GM12878 (cell line): ENCODE results near the gene DNAH8. TPM values are rescaled to one million over a fixed set of nuclear protein-coding genes. Genes with fewer than 3 reads are reported as not detected.

Experiments
- ATAC-seq: fragments of 200-7000 bp; cut with Tn5 transposase; 3 replicates; pipeline ENCODE4 v1.9.1; 2020; ENCODE audit warnings: mild to moderate bottlenecking, moderate library complexity
- BruUV-seq: library from RNA; stranded (reverse); fragments of 400-500 nt; replicated peaks from 2 replicates; lab custom pipeline; 2021; lab: Mats Ljungman, UMichigan
- CTCF ChIA-PET: fragments of 300-600 bp; sonication (Branson Sonifier 250); formaldehyde crosslinking; extraction: SDS; loops from one replicate; lab custom pipeline; 2021; ENCODE audit warnings: inconsistent platforms; lab: Yijun Ruan, JAX
- POLR2A ChIA-PET: fragments of 350-600 bp; formaldehyde crosslinking; extraction: SDS; loops from one replicate; lab custom pipeline; 2021; ENCODE audit warnings: inconsistent platforms; lab: Charles Lee
- RAD21 ChIA-PET: fragments of 300-600 bp; sonication (Branson Sonifier 250); formaldehyde crosslinking; loops from one replicate; lab custom pipeline; 2023; ENCODE audit warnings: antibody characterized with exemption; ENCODE audit not compliant: unreplicated experiment; lab: Charles Lee
- SMC1A ChIA-PET: fragments of 300-600 bp; sonication (Branson Sonifier 250); formaldehyde crosslinking; loops from one replicate; lab custom pipeline; 2023; ENCODE audit not compliant: unreplicated experiment, uncharacterized antibody; lab: Charles Lee
- DNase-seq: peaks from one replicate; pipeline ENCODE4 v3.0.0-alpha.2; 2011; ENCODE audit warnings: low read depth, low spot score
- FAIRE-seq: peaks from 3 replicates; lab custom pipeline; 2011; peaks lifted over from hg19 to GRCh38; lab: Jason Lieb, UNC
- H2AFZ ChIP-seq: 2 replicates; pipeline ENCODE4 v1.6.0; 2011; ENCODE audit warnings: low read depth, low read length, control low read depth; ENCODE audit not compliant: control insufficient read depth
- H3K27ac ChIP-seq: 2 replicates; pipeline ENCODE4 v1.5.1; 2011; ENCODE audit warnings: control low read depth; ENCODE audit not compliant: control insufficient read depth, insufficient read depth
- H3K27me3 ChIP-seq, 2 experiments: replicated peaks in 1 of 2; 2 replicates each; pipeline versions ENCODE4 v1.6.0 to v1.6.1; 2011; ENCODE audit warnings: low read length in 1 of 2; ENCODE audit not compliant: control insufficient read depth in 2 of 2, insufficient read depth in 2 of 2
- H3K36me3 ChIP-seq, 2 experiments: 2 replicates each; pipeline ENCODE4 v1.5.1; 2011; ENCODE audit warnings: low read length in 1 of 2; ENCODE audit not compliant: control insufficient read depth in 2 of 2, insufficient read depth in 2 of 2
- H3K4me1 ChIP-seq: 2 replicates; pipeline ENCODE4 v1.6.1; 2011; ENCODE audit warnings: mild to moderate bottlenecking, low read length, moderate library complexity, mixed read lengths; ENCODE audit not compliant: control insufficient read depth, insufficient read depth
- H3K4me2 ChIP-seq: 2 replicates; pipeline ENCODE4 v1.6.0; 2011; ENCODE audit warnings: control low read depth; ENCODE audit not compliant: control insufficient read depth, insufficient read depth
- H3K4me3 ChIP-seq: fragments of 200-600 bp; sonication (generic); 2 replicates; pipeline ENCODE4 v1.5.1; 2016
- H3K79me2 ChIP-seq: 2 replicates; pipeline ENCODE4 v1.6.0; 2011; ENCODE audit warnings: low read length; ENCODE audit not compliant: control insufficient read depth, insufficient read depth
- H3K9ac ChIP-seq: 2 replicates; pipeline ENCODE4 v1.8.0; 2011; ENCODE audit warnings: low read length, control low read depth, mixed read lengths; ENCODE audit not compliant: control insufficient read depth, insufficient read depth
- H3K9me3 ChIP-seq: replicated peaks from 3 replicates; pipeline ENCODE4 v1.5.1; 2011; ENCODE audit warnings: mild to moderate bottlenecking, low read length; ENCODE audit not compliant: control insufficient read depth, insufficient read depth
- H4K20me1 ChIP-seq: 2 replicates; pipeline ENCODE4 v1.6.0; 2011; ENCODE audit not compliant: control insufficient read depth, insufficient read depth
- BCLAF1 ChIP-seq: fragments of 450-650 bp; IDR thresholded peaks from 2 replicates; pipeline ENCODE4 v1.6.1; 2017; ENCODE audit warnings: antibody characterized with exemption, mild to moderate bottlenecking, moderate library complexity
- CREM ChIP-seq: IDR thresholded peaks from 2 replicates; pipeline ENCODE4 v1.6.1; 2014; ENCODE audit warnings: antibody characterized with exemption, low read depth
- EGR1 ChIP-seq, 2 experiments: IDR thresholded peaks; 1 replicate in 1 of 2; 2 replicates in 1 of 2; pipeline ENCODE4 v1.6.1; 2011 to 2012; ENCODE audit warnings: low read depth in 2 of 2, low read length in 2 of 2, borderline replicate concordance in 1 of 2, mild to moderate bottlenecking in 1 of 2, moderate library complexity in 1 of 2
- IKZF2 ChIP-seq, 2 experiments: fragments of 450-650 bp; IDR thresholded peaks; 2 replicates each; pipeline ENCODE4 v1.6.1; 2017; ENCODE audit warnings: mild to moderate bottlenecking in 2 of 2, moderate library complexity in 2 of 2
- MXI1 ChIP-seq: fragments of 150-350 bp; IDR thresholded peaks from 2 replicates; pipeline ENCODE4 v1.6.1; 2011; ENCODE audit warnings: low read depth, mild to moderate bottlenecking, inconsistent platforms, low read length, improper control_type of control experiment
- NR2C2 ChIP-seq: IDR thresholded peaks from 2 replicates; pipeline ENCODE4 v1.6.1; 2011; ENCODE audit warnings: borderline replicate concordance, low read depth; ENCODE audit not compliant: control insufficient read depth, insufficient read length
- NRF1 ChIP-seq: conservative IDR thresholded peaks from 2 replicates; pipeline ENCODE4 v1.6.1; 2011; ENCODE audit warnings: mild to moderate bottlenecking, low read depth, low read length, improper control_type of control experiment
- PAX5 ChIP-seq: IDR thresholded peaks from 2 replicates; pipeline ENCODE4 v1.6.1; 2011; ENCODE audit warnings: low read depth, low read length, borderline replicate concordance
- POU2F2 ChIP-seq: IDR thresholded peaks from 3 replicates; pipeline ENCODE4 v1.6.1; 2011; ENCODE audit warnings: low read depth, mild to moderate bottlenecking, low read length, borderline replicate concordance
- RCOR1 ChIP-seq: conservative IDR thresholded peaks from 2 replicates; pipeline ENCODE4 v1.6.1; 2012; ENCODE audit warnings: low read depth, low read length, improper control_type of control experiment
- RUNX3 ChIP-seq: IDR thresholded peaks from 2 replicates; pipeline ENCODE4 v1.6.1; 2012; ENCODE audit warnings: low read length, inconsistent platforms
- SMC3 ChIP-seq: IDR thresholded peaks from 2 replicates; pipeline ENCODE4 v1.6.1; 2011; ENCODE audit warnings: low read length, improper control_type of control experiment, borderline replicate concordance
- TBL1XR1 ChIP-seq: IDR thresholded peaks from 2 replicates; pipeline ENCODE4 v1.6.1; 2012; ENCODE audit warnings: low read depth, low read length, improper control_type of control experiment
- TCF3 ChIP-seq: IDR thresholded peaks from 2 replicates; pipeline ENCODE4 v1.6.1; 2012; ENCODE audit warnings: low read depth, mild to moderate bottlenecking, low read length, borderline replicate concordance; ENCODE audit not compliant: insufficient read depth
- USF1 ChIP-seq: IDR thresholded peaks from 2 replicates; pipeline ENCODE4 v1.6.1; 2011; ENCODE audit warnings: borderline replicate concordance, low read depth, mild to moderate bottlenecking, moderate library complexity, mixed read lengths, low read length; ENCODE audit not compliant: insufficient read depth; ENCODE audit errors: extremely low read length
- ZNF207 ChIP-seq: fragments of 450-650 bp; IDR thresholded peaks from 2 replicates; pipeline ENCODE4 v1.6.1; 2014; ENCODE audit warnings: antibody characterized with exemption, mild to moderate bottlenecking, borderline replicate concordance
- ZSCAN29 ChIP-seq: fragments of 450-650 bp; IDR thresholded peaks from 2 replicates; pipeline ENCODE4 v1.6.1; 2017; ENCODE audit warnings: mild to moderate bottlenecking, moderate library complexity
- WGBS: methylation state at CpG from one replicate; pipeline ENCODE4 v1.1.6; 2016; ENCODE audit warnings: low lambda C conversion rate; ENCODE audit not compliant: insufficient replicate concordance, insufficient coverage; ENCODE audit errors: missing lambda C conversion rate; 5-methylcytosine and 5-hydroxymethylcytosine counted together
- in situ Hi-C: fragments of 300-500 bp; cut with MboI; formaldehyde crosslinking; loops from 9 replicates; pipeline ENCODE4 v1.14.3; 2018; ENCODE audit warnings: mixed read lengths
- intact Hi-C: fragments of 100-400 bp; cut with micrococcal nuclease; formaldehyde crosslinking; loops from one replicate; pipeline ENCODE4 v1.14.2; 2022; ENCODE audit not compliant: unreplicated experiment
- polyA plus RNA-seq, 11 experiments: library from polyadenylated mRNA; depleted of rRNA in 4 of 11; unstranded in 6 of 11; stranded (reverse) in 5 of 11; fragments of >200 nt; fragmentation: Nextera tagmentation in 4 of 11; fragmentation: Illumina TruSeq in 1 of 11; extraction: Ambion mirVana in 4 of 11; extraction: Trizol in 1 of 11; gene quantifications; 1 replicate in 1 of 11; 2 replicates in 10 of 11; pipeline versions ENCODE4 v1.2.1 to v1.2.3, GENCODE V29; 2011 to 2016; ENCODE audit warnings: inconsistent platforms in 2 of 11, missing spikeins in 2 of 11, low read depth in 1 of 11
- total RNA-seq, 4 experiments: library from RNA; depleted of rRNA in 3 of 4; stranded (reverse); fragments of >200 nt in 3 of 4; fragmentation: Illumina TruSeq in 1 of 4; extraction: Trizol in 1 of 4; gene quantifications; 2 replicates each; pipeline versions ENCODE4 v1.2.1 to v1.2.3, GENCODE V29; 2013 to 2021

The DNAH8 gene
- total and polyA plus RNA-seq, 10 of the 15 experiments (the other 5 are each of a cell fraction or from before 2014, with no cell fraction given), result 0.02 to 0.34 (median 0.10) TPM; not detected in 3

- ChIA-PET POLR2A (no interaction called here), SMC1A (interaction anchor here (0.7 to 1.7 kb wide), 3 partner anchors 9 to 431 kb away, joined by 3 to 11 read pairs (median 7); no protein-coding TSS in a partner anchor), RAD21 (interaction anchor here (0.5 to 1.5 kb wide), 5 partner anchors 10 to 438 kb away, joined by 3 to 5 read pairs (median 4); no protein-coding TSS in a partner anchor), CTCF (interaction anchor here (0.7 to 3.9 kb wide), 29 partner anchors 8 to 438 kb away, joined by 3 to 26 read pairs (median 4); no protein-coding TSS in a partner anchor)
- intact Hi-C loops, result loop anchor here (5.0 to 10.0 kb wide), 2 partner anchors 293 to 430 kb away; no protein-coding TSS in a partner anchor
- Histone ChIP-seq H3K79me2 (no peaks in the 10 kb centered on the region), H3K27ac (no peak overlapping the region), H4K20me1 (no peaks in the 10 kb centered on the region), H3K36me3 (no peaks in the 10 kb centered on the region), H3K4me2 (no peak overlapping the region), H3K9ac (no peak overlapping the region), H3K4me1 (no peaks in the 10 kb centered on the region), H3K4me3 (no peak overlapping the region), H3K9me3 (no peaks in the 10 kb centered on the region), H2AFZ (no peak overlapping the region), H3K27me3 (no peaks in the 10 kb centered on the region)
- WGBS, result 49% methylated on average over 15 of the region's 15 CpGs
- ATAC-seq (peak; percentile 66), DNase-seq (no peak), FAIRE-seq (peak; percentile 71)
- in situ Hi-C loops, result loop anchor here (5.0 kb wide), 1 partner anchor 430 kb away; no protein-coding TSS in a partner anchor
- no TSS peak for BruUV-seq
- no peak for TF ChIP-seq TCF3
- no peak for TF ChIP-seq BCLAF1
- TF ChIP-seq RCOR1, result no peak
- no peak for TF ChIP-seq IKZF2 (IDR thresholded peaks at IDR 0.05)
- no peak for TF ChIP-seq PAX5
- TF ChIP-seq ZSCAN29, result no peak
- no peak for TF ChIP-seq MXI1
- peak; percentile 61; the same call in 1 of the 2 replicates for TF ChIP-seq SMC3
- TF ChIP-seq TBL1XR1, result no peak
- no peak for TF ChIP-seq RUNX3
- TF ChIP-seq EGR1 (IDR thresholded peaks at IDR 0.05; ENCODE audit: borderline replicate concordance in 1 of 2, low read depth in 2 of 2, low read length in 2 of 2), result no peak
- no peak for TF ChIP-seq CREM
- TF ChIP-seq POU2F2, result no peak
- no peak for TF ChIP-seq NRF1
- no peak for TF ChIP-seq ZNF207
- TF ChIP-seq USF1, result no peak
- no peak for TF ChIP-seq NR2C2
Observed at GRCh38 chr6:38871741-38872568, 156.8 kb downstream of the DNAH8 start.
